ENCODE results near the gene DFFB.
"Not testable (repeated sequence)": the region's sequence is repeated elsewhere in the genome, so short reads cannot be mapped to it uniquely, and the experiment has no call there.

Gene DFFB, protein sequence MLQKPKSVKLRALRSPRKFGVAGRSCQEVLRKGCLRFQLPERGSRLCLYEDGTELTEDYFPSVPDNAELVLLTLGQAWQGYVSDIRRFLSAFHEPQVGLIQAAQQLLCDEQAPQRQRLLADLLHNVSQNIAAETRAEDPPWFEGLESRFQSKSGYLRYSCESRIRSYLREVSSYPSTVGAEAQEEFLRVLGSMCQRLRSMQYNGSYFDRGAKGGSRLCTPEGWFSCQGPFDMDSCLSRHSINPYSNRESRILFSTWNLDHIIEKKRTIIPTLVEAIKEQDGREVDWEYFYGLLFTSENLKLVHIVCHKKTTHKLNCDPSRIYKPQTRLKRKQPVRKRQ

DNA sequence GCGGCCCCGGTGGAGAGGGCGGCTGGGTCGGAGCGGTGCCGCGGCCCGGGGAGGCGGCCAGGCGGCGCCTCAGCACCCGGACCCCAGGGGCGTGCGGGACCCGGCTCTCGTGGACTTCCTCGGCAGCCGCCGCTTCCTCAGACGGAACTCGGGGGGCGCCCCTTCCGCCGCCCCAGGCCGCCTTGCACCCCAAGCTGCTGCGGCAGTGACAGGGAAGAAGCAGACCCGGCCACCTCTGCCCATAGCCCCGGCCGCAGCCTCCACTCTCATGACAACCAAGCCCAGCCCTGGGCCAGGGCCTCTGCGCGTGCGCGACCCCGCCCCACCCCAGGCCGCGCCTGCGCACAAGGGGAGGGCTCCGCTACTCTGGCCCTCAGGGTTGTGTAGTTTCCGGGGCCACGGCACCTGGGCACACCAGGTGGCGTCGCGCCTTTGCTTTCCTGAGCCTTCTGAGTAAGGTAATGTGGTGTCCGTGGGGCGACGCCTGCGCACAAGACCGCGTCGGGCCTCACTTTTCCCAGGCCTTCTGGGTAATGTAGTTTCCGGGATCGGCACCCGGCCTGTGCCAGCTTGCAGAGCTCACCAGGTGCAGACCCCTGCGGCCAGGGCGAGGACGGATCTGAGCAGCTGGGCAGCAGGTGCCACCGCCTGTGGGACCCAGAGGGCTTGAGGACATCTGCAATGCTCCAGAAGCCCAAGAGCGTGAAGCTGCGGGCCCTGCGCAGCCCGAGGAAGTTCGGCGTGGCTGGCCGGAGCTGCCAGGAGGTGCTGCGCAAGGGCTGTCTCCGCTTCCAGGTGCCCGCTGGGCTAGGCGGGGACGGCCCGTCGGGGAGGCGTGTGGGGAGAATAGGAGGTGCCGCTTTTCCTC is at the start of gene DFFB, which contains the start of gene CEP104:
Gene DFFB, plus strand, starts transcription at position 554 of the 868 bp plus-strand sequence. Its CDS starts 128 bp downstream, at position 682.
Gene CEP104, minus strand, starts transcription at position 289 of the 868 bp plus-strand sequence. CDS start 4,804 bp downstream, outside the sequence.
- Histone ChIP-seq H3K4me3 (peak within 1 kb of the TSS; percentile 58 to 95 (median 84)), H3K27ac (peak within 1 kb of the TSS in 20 of 21 experiments; percentile 49 to 92 (median 80))

DNA sequence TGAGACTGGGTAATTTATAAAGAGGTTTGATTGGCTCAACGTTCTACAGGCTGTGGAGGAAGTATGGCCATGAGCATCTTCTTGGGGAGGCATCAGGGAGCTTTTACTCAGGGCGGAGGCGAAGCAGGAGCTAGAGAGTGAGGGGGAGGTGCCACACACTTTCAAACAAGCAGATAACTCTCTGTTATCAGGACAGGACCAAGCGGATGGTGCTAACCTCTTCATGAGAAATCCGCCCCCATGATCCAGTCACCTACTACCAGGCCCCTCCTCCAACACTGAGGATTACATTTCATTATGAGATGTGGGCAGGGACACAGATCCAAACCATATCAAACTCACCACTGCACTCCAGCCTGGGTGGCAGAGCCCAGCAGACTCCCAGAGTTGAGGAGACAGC is 49.5 kb upstream of the DFFB start:
- no peak overlapping the region for H3K27ac ChIP-seq
- no peak overlapping the region for H3K4me3 ChIP-seq

DNA sequence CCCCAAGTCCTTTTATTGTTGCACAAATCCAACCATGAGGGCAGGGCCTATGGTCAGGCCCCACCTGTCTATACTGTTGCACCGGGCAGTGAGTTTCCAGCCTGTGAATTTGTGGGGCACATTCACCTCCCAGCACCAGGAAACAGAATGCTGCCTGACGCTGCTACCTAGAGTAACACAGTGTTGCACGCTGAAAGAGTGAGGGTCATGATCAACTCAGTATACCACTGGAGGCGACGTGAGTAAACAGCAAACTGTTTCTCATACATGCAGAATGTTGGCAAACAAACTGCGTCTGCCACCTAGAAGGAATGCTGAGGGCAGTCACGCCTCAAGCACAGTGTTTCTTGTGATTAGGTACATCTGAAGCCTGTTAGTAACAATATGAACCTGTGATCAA is 47.6 kb upstream of the DFFB start:
- Histone ChIP-seq H3K4me3 (no peak overlapping the region), H3K27ac (no peak overlapping the region)

DNA sequence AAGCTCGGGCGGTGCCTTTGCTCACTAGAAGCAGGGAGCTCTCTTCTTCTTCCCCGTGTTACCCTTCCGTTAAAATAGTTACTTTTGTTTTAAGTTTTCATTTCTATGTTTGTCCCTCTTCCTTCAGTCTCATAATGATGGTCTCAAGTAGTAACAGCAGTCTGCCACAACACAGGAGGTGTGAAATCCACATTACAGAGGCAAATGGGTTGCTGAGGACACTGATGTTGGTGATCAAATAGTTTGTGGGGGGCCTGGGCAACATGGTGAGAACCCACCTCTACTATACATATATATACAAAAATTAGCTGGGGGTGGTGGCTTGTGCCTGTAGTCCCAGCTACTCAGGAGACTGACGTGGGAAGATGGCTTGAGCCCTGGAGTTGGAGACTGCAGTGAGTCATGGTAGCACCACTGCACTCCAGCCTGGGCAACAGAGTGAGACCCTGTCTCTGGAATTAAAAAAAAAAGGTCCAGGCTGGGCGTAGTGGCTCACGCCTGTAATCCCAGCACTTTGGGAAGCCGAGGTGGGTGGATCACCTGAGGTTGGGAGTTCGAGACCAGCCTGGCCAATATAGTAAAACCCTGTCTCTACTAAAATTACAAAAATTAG is 47.0 kb upstream of the DFFB start:
- not testable (repeated sequence) for H3K4me3 ChIP-seq, H3K27ac ChIP-seq

DNA sequence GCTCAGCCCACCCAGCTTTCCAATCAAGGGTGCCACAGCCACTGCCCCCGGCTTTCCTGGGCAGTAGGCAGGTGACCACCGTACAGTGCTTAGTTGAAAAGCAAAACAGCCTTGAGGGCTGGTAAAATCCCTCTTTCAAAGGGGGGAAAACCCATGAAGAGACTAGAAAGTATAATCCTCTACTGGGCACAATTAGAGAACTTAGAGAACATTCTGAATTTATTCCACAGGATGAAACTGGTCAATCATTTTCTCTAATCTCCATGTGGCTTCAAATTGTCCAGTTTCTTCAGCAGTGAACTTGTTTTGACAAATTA is 45.7 kb upstream of the DFFB start:
- H3K4me3 ChIP-seq = no peak overlapping the region
- no peak overlapping the region for H3K27ac ChIP-seq

DNA sequence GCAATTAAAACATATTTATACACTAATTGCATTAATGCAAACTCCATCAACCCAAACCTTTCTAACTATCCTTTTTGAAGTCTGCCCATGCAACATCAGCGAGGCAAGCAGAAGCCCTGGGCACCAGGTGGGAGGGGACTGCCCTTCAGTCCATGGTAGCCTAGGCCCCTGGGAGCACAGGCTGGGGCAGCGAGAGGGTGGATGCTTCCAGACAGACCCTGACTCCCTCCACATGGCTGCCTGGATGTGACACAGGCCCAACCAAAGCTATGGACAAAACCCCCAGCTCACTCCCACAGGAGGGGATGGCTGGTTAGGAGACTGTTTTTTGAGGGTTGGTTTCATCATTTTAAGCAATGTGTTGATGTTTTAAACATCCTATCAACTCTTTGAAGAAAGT is 43.2 kb upstream of the DFFB start:
- Histone ChIP-seq H3K27ac (no peak overlapping the region), H3K4me3 (no peak overlapping the region)

DNA sequence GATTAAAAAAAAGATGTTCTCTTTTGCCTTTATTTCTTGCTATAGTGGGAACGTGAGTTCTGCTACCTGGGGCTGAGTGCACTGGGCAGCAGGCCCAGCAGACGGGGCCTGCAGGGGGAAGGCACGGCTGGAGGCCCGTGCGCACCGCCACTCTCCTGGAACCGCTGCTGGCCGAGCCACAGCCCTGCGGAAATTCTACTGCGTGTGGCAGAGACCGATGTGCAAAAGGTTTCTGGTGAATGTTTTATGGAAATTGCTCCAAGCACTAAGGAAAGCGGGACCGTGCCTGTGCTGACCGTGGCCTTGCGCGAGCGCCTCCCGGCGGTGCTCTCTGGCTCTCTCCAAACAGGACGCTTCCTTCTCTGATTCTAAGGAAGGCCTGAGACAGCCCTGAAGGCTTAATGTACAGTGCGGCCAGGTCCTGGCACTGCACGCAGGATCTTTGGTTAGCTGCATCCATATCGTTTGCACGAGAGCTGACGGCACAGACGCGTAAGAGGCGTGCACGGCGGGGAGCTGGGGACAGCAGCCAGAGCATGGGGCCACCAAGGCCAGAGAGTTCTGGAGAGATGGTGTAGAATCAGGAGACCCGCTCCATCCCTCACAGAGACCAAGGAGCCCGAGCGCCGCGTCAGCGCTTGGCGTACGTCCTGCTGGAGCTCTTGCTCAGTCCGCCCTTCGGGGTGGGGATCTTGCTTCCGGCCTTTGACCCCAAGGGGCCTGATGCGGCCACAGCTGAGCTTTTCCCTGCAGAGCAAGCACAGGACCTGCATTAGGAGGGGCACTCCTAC is 42.3 kb upstream of the DFFB start:
- no peak overlapping the region for H3K27ac ChIP-seq
- no peak overlapping the region for H3K4me3 ChIP-seq

DNA sequence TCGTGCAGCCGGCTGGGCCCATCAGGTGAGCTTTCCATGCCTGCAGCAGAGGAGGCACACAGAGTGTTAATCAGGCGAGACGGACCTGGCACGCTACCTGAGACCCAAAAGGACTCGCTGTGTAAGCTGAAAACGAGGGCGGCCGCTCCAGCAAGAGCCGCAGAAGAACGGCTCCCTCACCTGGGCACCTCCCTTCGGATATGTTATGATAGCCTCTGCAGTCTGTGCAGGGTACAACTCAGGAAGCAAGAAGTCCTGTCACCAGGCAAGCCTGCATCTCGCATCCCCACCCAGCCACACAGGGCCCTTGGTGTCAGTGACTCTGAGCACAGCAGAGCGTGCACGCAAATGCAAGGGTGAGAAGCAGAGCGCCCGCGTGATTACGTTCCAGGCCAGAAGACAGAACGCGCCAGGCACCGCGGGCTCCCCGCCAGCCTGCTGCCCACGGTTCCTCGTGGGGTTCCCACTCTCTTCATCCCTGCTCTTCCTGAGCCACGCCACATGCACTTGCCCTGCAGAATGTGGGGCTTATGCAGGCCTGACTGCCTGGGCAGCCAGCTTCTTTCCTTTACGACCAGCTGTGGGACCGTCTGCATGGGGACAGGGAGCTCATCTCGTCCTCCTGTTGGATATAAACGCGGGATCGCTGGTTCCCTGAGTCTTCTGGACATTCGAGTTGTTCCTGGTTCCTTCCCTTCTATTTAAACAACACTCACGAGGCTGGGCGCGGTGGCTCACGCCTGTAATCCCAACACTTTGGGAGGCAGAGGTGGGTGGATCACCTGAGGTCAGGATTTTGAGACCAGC is 40.7 kb upstream of the DFFB start:
- H3K27ac ChIP-seq = no peak overlapping the region

DNA sequence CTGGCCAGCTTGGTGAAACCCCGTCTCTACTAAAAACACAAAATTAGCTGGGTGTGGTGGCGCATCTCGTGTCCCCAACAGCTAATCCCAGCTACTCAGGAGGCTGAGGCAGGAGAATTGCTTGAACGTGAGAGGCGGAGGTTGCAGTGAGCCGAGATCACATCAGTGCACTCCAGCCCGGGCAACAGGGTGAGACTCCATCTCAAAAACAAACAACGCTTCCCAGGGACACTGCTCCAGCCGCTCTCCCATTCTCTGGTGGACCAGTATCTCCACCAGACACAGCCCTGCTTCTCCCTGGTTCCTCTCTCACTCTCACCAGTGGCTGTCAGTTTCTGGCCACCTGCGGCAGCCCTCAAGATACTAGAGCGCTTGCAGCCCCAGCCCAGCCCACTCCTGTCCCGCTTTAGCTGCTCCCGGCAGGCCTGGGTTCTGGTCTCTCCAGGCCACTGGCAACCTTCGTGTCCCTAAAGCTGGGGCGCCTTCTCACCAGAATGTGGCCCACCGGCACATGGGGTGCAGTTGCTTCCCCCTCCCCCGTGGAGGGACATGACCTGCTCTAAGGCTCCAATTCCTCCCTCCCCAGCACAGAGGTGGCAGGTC is 40.0 kb upstream of the DFFB start:
- no peak overlapping the region for H3K4me3 ChIP-seq
- no peak overlapping the region for H3K27ac ChIP-seq

More for the DNA sequence above, 40.7 kb upstream of the DFFB start:
- H3K4me3 ChIP-seq = no peak overlapping the region

DNA sequence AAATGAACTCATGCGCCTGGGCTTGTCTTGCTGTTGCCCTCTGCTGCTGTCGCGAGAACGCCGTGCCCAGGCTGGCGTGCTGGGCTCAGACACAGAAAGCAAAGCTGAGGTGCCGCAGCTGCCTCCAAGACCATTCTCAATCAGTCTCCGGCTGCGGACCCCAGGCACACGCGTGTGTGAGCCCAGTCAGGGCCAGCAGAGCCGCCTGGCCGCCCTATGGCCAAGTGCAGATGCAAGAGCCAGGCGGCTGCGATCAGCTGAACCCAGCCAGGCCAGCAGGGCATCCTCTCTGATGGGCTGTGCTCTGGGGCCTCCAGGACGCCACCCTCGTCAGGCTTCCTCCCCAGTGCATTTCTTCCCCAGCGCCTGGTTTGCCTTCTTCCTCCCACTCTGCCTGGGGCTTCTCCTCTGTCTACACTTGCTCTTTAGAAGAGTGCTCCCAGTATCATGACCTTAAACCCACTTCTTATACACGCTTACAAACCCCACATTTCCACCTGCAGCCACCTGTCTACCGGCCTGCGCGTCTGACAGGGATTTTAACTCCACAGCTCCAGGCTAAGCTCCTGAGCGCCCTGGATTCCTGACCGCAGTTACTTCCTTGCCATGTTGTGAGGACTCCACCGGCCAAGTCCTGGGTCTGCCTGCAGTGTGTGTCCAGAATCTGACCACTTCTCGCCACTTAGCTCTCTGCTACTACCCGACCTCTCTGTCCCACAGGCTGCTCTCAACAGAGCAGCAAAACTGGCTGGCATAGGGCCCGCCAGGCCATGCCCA is 39.3 kb upstream of the DFFB start:
- H3K4me3 ChIP-seq = no peak overlapping the region
- no peak overlapping the region for H3K27ac ChIP-seq

DNA sequence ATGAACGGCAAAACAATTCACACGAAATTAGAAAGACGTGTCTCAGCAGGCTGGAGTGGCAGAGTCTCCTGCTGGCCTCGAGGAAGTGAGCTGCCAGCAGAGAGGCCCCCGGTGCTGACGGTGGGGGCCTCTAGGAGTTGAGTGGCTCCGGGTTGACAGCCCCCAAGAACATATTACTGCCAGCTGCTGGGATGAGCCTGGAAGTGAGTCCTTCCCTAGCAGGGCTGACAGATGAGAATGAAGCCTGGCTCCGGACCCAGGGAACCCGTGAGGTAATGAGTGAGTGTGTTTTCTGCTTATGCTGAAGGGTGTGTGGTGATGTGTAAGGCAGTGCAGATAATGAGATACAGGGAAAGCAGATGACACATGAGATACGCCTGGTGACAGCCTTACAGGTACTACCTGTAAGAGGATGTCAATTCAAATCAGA is 37.5 kb upstream of the DFFB start:
- peak overlapping the region in 1 of 21 experiments; percentile 14 for H3K27ac ChIP-seq
- H3K4me3 ChIP-seq = no peak overlapping the region

DNA sequence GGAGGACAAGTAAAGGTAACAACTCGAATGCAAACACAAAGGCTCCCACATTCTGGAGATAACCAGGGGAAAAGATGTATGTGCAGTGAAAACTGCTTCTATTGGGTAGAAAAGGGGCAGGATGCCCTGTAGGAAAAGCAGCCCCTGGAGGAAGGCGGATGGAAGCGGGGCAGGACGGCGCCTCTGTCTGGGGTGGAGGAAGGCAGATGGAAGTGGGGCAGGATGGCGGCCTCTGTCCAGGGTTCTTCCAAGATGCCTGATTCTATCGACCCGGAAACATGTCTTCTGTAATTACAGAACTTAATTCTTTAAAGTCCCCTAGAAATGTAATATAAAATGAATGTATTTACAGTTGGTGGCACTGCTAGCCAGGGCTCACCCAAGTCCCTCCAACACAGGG is 37.0 kb upstream of the DFFB start:
- Histone ChIP-seq H3K27ac (no peak overlapping the region), H3K4me3 (no peak overlapping the region)

DNA sequence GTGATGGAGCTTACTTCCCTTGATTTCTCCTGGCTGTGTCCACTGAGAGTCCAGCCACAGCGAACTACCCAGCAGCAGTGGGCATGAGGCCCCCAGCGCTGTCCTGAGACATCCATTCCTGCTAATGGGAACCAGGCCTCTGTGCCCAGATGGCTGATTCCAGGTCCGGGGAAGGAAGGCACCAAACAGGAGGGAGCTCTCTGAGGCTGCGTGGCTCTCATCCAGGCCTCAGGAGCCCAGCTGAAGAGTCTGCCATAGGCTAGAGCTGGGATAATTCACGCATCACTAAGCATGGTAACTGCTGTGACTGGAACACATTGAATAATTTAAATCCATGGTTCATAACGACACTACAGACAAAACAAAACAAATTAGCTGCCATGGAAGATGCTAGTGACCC is 36.3 kb upstream of the DFFB start:
- no peak overlapping the region for H3K27ac ChIP-seq
- no peak overlapping the region for H3K4me3 ChIP-seq

DNA sequence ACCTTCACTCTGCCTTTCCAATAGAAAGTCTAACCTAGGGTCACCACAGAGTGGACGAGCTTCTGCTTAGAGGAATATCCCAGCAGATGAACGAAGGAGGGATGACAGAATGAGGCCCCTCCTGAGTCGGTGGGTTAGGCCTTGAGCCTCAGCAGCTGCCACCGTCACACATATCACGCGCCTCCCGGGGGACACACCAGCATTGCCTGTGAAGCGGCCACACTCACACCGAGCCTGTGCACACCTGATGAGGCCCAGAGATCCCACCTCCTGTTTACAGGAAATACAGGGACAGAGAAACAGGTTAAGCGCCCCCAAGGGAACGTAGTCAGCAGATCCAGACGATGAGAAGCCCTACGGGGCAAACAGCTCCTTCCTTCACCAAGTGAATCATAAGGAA is 35.8 kb upstream of the DFFB start:
- no peak overlapping the region for H3K4me3 ChIP-seq
- H3K27ac ChIP-seq = no peak overlapping the region

DNA sequence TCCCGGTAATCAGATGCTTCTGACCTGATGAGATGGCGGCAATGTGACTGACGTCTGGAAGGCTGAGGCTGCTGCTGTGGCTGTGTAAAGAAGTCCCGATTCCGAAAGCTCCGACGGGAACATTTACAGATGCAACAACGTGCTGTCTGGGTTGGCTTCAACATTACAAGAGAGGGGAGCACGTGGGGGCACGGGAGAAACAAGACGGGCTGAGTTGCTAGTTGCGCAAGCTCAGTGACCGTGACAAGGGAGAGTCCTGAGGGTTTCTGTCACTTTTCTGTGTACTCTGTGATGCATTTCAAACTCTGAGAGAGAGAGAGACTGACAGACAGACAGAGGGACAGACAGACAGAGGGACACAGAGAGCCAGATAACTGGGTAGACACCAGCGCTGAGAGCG is 35.4 kb upstream of the DFFB start:
- H3K27ac ChIP-seq = no peak overlapping the region
- no peak overlapping the region for H3K4me3 ChIP-seq

DNA sequence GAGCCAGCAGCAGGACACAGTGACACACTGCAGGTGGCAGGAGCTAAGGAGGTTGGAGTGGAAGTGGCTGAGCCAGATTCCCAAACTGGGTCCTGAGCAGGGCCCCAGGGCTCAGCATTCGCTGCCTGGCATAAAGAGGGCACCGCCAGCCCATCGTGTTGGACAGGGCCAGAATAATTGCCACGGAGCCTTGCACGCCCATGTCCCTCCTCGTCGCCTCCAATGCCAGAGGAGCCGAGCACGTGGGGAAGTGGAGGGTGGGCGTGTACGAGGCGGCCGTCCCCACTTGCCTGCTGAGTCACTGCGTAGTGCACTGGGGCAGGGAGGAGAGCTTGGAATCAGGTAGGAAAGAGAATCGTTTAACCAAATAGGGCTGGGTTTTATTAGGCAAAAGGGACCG is 34.9 kb upstream of the DFFB start:
- H3K4me3 ChIP-seq = no peak overlapping the region
- H3K27ac ChIP-seq = no peak overlapping the region

DNA sequence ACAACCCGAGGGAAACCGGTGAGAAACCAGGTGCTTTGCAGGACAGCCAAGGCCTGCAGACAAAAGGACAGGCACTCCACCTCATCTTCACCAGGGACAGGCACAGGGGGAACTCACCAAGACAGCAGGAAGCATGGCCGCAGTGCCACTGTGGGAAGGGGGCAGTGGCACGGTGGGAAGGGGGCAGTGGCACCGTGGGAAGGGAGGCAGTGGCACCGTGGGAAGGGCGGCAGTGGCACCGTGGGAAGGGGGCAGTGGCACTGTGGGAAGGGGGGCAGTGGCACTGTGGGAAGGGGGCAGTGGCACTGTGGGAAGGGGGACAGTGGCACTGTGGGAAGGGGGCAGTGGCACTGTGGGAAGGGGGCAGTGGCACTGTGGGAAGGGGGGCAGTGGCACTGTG is 32.6 kb upstream of the DFFB start:
- Histone ChIP-seq H3K27ac (no peak overlapping the region), H3K4me3 (no peak overlapping the region)

DNA sequence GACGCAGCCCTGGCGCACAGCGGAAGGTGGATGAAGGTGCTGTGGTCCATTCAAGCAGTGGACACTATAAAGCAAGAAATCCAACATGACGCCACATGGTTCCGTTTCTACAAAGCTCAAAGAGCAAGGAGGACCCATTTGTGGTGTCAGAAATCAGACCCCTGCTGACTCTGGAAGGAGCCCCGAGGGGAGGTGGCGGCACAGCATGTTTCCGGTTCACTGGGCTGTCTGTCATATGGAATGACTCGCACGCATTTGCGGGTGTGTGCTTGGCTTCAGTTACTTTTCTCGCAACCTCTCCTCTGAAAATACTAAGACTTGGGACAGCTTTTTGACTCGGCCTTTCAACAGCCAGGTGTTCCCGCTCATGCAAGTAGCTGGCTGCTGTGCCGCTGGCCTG is 31.9 kb upstream of the DFFB start:
- Histone ChIP-seq H3K27ac (no peak overlapping the region), H3K4me3 (no peak overlapping the region)
